Liver (tissue), 9 donors: Measurements from ENCODE around the gene GPR61. TPM values are rescaled to one million over a fixed set of nuclear protein-coding genes. Genes with fewer than 3 reads are reported as not detected.

Source experiments
- DNase-seq: peaks from one replicate; pipeline ENCODE4 v3.0.0-alpha.2; 2017; ENCODE audit warnings: low spot score
- H3K27ac ChIP-seq, 2 donors: one replicate each; pipeline ENCODE4 v1.7.0; 2013; ENCODE audit warnings: inconsistent platforms in 2 of 2, low read length in 2 of 2, control low read depth in 1 of 2, low read depth in 1 of 2, mild to moderate bottlenecking in 1 of 2
- H3K27me3 ChIP-seq, 4 donors: one replicate each; pipeline versions ENCODE4 v1.6.1 to v1.7.0; 2013; ENCODE audit warnings: low read length in 3 of 4, inconsistent platforms in 1 of 4, mild to moderate bottlenecking in 1 of 4, moderate library complexity in 1 of 4; ENCODE audit not compliant: control insufficient read depth in 4 of 4, insufficient read depth in 4 of 4
- H3K36me3 ChIP-seq, 4 donors: one replicate each; pipeline versions ENCODE4 v1.6.1 to v1.7.0; 2013; ENCODE audit warnings: low read length in 3 of 4, mild to moderate bottlenecking in 3 of 4, low read depth in 1 of 4, moderate library complexity in 1 of 4; ENCODE audit not compliant: control insufficient read depth in 4 of 4, insufficient read depth in 3 of 4
- H3K4me1 ChIP-seq, 4 donors: one replicate each; pipeline versions ENCODE4 v1.6.1 to v1.7.0; 2013; ENCODE audit warnings: low read length in 3 of 4, mild to moderate bottlenecking in 3 of 4, moderate library complexity in 1 of 4; ENCODE audit not compliant: control insufficient read depth in 4 of 4, insufficient read depth in 4 of 4
- H3K4me3 ChIP-seq, 3 donors: one replicate each; pipeline versions ENCODE4 v1.6.1 to v1.7.0; 2013; ENCODE audit warnings: low read length in 3 of 3, control low read depth in 1 of 3, low read depth in 1 of 3, mild to moderate bottlenecking in 1 of 3
- H3K9ac ChIP-seq, 2 donors: one replicate each; pipeline ENCODE4 v1.7.0; 2013; ENCODE audit warnings: low read length in 2 of 2, mild to moderate bottlenecking in 2 of 2, moderate library complexity in 2 of 2, control low read depth in 1 of 2, low read depth in 1 of 2
- H3K9me3 ChIP-seq, 4 donors: one replicate each; pipeline versions ENCODE4 v1.6.1 to v1.7.0; 2013; ENCODE audit warnings: low read length in 3 of 4; ENCODE audit not compliant: control insufficient read depth in 4 of 4
- EGR1 ChIP-seq, 2 donors: IDR thresholded peaks; 2 replicates each; pipeline ENCODE4 v1.6.1; 2016 to 2018; ENCODE audit warnings: antibody characterized with exemption in 2 of 2, low read depth in 2 of 2
- FOXA1 ChIP-seq: IDR thresholded peaks from 2 replicates; pipeline ENCODE4 v1.6.1; 2016; ENCODE audit warnings: antibody characterized with exemption
- FOXA2 ChIP-seq: IDR thresholded peaks from 2 replicates; pipeline ENCODE4 v1.6.1; 2016; ENCODE audit warnings: antibody characterized with exemption
- GABPA ChIP-seq, 2 donors: IDR thresholded peaks in 1 of 2; conservative IDR thresholded peaks in 1 of 2; 2 replicates each; pipeline ENCODE4 v1.6.1; 2016; ENCODE audit warnings: antibody characterized with exemption in 2 of 2, mild to moderate bottlenecking in 1 of 2, moderate library complexity in 1 of 2
- HNF4A ChIP-seq, 2 donors: conservative IDR thresholded peaks; 2 replicates each; pipeline ENCODE4 v1.6.1; 2016; ENCODE audit warnings: antibody characterized with exemption in 2 of 2, mild to moderate bottlenecking in 2 of 2
- HNF4G ChIP-seq: IDR thresholded peaks from 2 replicates; pipeline ENCODE4 v1.6.1; 2016; ENCODE audit warnings: antibody characterized with exemption
- JUND ChIP-seq, 2 donors: IDR thresholded peaks; 2 replicates each; pipeline ENCODE4 v1.6.1; 2016; ENCODE audit warnings: antibody characterized with exemption in 2 of 2
- NR2F2 ChIP-seq: IDR thresholded peaks from 2 replicates; pipeline ENCODE4 v1.6.1; 2016; ENCODE audit warnings: antibody characterized with exemption
- RAD21 ChIP-seq, 2 donors: IDR thresholded peaks; 2 replicates each; pipeline ENCODE4 v1.6.1; 2016; ENCODE audit warnings: antibody characterized with exemption in 2 of 2, mild to moderate bottlenecking in 2 of 2
- REST ChIP-seq: IDR thresholded peaks from 2 replicates; pipeline ENCODE4 v1.6.1; 2016; ENCODE audit warnings: antibody characterized with exemption, mild to moderate bottlenecking
- SP1 ChIP-seq: IDR thresholded peaks from 2 replicates; pipeline ENCODE4 v1.6.1; 2018; ENCODE audit warnings: antibody characterized with exemption, mild to moderate bottlenecking
- YY1 ChIP-seq: IDR thresholded peaks from 2 replicates; pipeline ENCODE4 v1.6.1; 2016; ENCODE audit warnings: antibody characterized with exemption, mild to moderate bottlenecking
- ZBTB33 ChIP-seq: IDR thresholded peaks from 2 replicates; pipeline ENCODE4 v1.6.1; 2016; ENCODE audit warnings: antibody characterized with exemption
- WGBS: extraction: QIAGEN DNeasy Blood & Tissue Kit; methylation state at CpG from one replicate; pipeline ENCODE4 v1.1.7; 2013; 5-methylcytosine and 5-hydroxymethylcytosine counted together
- polyA plus RNA-seq, 2 donors: library from polyadenylated mRNA; stranded (reverse) in 1 of 2; unstranded in 1 of 2; fragments of 200-250 nt in 1 of 2; fragments of >200 nt in 1 of 2; fragmentation: Nextera tagmentation in 1 of 2; extraction: Ambion mirVana in 1 of 2; gene quantifications; one replicate each; pipeline versions ENCODE4 v1.2.1 to v1.2.3, GENCODE V29; 2013 to 2015
- total RNA-seq, 2 donors: library from RNA; depleted of rRNA; stranded (reverse); fragments of >200 nt; gene quantifications; one replicate each; pipeline ENCODE4 v1.2.3, GENCODE V29; 2014
- TF ChIP-seq, protein P1 (sequence below): IDR thresholded peaks from 2 replicates; pipeline ENCODE4 v1.6.1; 2016; ENCODE audit warnings: antibody characterized with exemption
- TF ChIP-seq, protein P2 (sequence below): IDR thresholded peaks from 2 replicates; pipeline ENCODE4 v1.6.1; 2016; ENCODE audit warnings: antibody characterized with exemption
- TF ChIP-seq, protein P3 (sequence below): fragments of 150-350 bp; IDR thresholded peaks from 2 replicates; pipeline ENCODE4 v1.5.1; 2017; ENCODE audit warnings: improper control_type of control experiment, low read depth, low read length; ENCODE audit not compliant: missing input control
- donor health status: healthy.
- donor health status: healthy.
- donor health status: healthy.
- donor health status: healthy.
- donor health status: healthy.

The GPR61 gene
- total and polyA plus RNA-seq, 4 donors, result 0.32 TPM; not detected in 3

DNA sequence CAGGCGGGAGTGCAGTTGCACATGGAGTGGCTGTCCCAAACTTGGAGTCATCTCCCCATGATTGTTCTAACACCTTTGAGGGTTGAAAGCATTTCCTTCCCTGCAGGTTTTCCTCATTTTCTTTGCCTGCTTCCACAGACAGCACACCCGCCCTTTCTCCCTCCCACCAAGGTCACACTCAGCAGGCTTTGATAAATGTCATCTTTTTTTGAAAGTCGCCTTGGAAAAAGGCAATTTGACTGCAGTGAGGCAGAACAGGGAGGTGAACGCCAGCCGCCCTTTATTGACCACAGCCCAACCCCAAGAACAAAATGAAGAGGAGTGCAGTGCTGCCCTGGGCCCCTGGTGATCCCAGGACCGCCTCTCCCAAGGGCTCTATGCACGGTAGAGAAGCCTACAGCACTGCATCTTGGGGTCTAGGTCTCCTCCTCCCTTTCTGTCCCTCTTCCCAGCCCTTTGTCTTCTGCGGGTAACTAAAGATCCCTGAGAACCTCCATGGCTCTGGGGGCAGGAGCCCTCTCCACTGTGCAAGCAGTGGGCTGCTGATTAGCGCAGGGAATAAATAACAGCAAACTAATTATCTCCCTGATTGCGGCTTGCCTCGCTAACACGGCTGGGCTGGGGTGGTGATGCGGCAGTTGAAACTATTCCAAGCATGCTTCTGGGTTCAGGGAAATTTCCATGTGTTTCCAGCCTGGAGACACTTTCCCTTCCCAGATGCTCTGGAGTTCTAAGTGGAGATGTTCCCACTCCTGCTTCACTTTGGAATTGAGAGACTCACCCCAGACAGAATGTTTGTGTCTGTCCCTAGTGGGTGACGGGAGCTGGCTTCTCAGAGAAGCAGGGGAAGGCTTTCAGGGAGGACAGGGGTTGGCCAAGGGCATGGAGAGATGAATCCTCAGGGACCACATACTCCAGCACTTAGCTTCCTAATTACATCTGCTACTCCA lies 18.4 kb upstream of the GPR61 start:
- no peak for DNase-seq
- no peak overlapping the region for H3K27ac ChIP-seq

More for the DNA sequence above, 18.4 kb upstream of the GPR61 start:
- Histone ChIP-seq H3K27me3 (no peaks in the 10 kb centered on the region), H3K36me3 (no peaks in the 10 kb centered on the region), H3K9me3 (no peaks in the 10 kb centered on the region), H3K4me3 (no peak overlapping the region), H3K4me1 (no peaks in the 10 kb centered on the region), H3K9ac (no peak overlapping the region)
- WGBS, result 77% methylated on average over 14 of the region's 14 CpGs
- TF ChIP-seq FOXA1 (no peak), REST (no peak), NR2F2 (no peak), YY1 (no peak), SP1 (no peak), HNF4G (no peak), ZBTB33 (no peak), EGR1 (IDR thresholded peaks at IDR 0.05; ENCODE audit: low read depth in 2 of 2) (no peak), JUND (IDR thresholded peaks at IDR 0.05) (no peak), RAD21 (IDR thresholded peaks at IDR 0.05) (no peak), GABPA (IDR thresholded peaks at IDR 0.05 in 1 of 2, conservative IDR thresholded peaks at IDR 0.05 in 1 of 2) (no peak), FOXA2 (no peak), HNF4A (conservative IDR thresholded peaks at IDR 0.05) (no peak)
- TF ChIP-seq, protein P1, sequence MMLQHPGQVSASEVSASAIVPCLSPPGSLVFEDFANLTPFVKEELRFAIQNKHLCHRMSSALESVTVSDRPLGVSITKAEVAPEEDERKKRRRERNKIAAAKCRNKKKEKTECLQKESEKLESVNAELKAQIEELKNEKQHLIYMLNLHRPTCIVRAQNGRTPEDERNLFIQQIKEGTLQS, result no peak
- TF ChIP-seq, protein P2, sequence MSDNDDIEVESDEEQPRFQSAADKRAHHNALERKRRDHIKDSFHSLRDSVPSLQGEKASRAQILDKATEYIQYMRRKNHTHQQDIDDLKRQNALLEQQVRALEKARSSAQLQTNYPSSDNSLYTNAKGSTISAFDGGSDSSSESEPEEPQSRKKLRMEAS, result no peak
- TF ChIP-seq, protein P3, sequence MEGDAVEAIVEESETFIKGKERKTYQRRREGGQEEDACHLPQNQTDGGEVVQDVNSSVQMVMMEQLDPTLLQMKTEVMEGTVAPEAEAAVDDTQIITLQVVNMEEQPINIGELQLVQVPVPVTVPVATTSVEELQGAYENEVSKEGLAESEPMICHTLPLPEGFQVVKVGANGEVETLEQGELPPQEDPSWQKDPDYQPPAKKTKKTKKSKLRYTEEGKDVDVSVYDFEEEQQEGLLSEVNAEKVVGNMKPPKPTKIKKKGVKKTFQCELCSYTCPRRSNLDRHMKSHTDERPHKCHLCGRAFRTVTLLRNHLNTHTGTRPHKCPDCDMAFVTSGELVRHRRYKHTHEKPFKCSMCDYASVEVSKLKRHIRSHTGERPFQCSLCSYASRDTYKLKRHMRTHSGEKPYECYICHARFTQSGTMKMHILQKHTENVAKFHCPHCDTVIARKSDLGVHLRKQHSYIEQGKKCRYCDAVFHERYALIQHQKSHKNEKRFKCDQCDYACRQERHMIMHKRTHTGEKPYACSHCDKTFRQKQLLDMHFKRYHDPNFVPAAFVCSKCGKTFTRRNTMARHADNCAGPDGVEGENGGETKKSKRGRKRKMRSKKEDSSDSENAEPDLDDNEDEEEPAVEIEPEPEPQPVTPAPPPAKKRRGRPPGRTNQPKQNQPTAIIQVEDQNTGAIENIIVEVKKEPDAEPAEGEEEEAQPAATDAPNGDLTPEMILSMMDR, result no peak
